Left renal pelvis (tissue), 4 donors: ENCODE results near the gene HOXB9. TPM values are rescaled to one million over a fixed set of nuclear protein-coding genes. Genes with fewer than 3 reads are reported as not detected.

Experiments
- DNase-seq, 4 donors: peaks; one replicate each; pipeline ENCODE4 v3.0.0-alpha.2; 2013; ENCODE audit warnings: low read depth in 4 of 4, low spot score in 3 of 4
- polyA plus RNA-seq, 4 donors: library from polyadenylated mRNA; unstranded; fragments of 120-200 nt; gene quantifications; one replicate each; pipeline ENCODE4 v1.2.1, GENCODE V29; 2013; ENCODE audit not compliant: insufficient read length in 4 of 4

Gene HOXB9
- polyA plus RNA-seq, 4 donors, result 13.0 to 71.8 (median 60.8) TPM

DNA sequence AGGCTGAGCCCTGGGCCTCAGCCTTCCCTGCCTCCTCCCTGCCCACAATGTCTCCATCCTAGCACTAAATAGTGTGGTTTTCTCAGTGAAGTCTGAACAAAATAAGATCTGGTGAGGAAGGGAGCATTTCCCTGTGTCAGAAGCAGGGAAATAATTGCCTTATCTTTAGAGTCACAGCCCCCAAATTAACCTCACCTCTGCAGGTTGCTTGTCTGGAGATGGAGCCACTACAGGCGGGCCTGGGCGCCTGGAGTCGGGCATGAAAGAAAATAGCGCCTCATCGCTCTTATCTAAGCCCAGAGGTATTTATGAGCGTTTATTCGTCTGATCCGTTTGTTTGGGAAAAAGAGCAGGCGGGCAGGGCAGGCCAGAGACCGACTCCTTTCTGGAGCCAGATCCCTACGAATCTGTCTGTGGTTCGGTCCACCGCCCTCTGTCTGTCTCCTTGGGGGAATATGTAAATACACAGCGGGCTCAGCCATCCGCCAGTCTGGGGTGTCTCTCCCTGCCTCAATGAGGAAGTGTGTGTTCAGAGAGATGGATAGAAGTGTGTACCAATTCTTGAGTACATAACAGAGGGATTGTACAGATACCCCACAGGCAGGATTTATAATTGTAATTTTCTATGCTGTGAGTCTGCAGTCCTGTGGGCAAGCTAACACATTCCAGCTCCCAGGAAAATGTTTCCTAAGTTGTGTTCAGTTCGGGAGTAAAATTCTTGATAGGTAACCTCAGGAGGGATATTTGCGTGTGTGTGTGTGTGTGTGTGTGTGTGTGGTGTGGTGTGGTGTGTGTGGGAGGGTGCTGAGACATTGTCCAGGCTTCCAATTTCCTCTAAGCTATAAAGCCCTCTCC, 25.7 kb downstream of the HOXB9 start:
- DNase-seq, result no peak

DNA sequence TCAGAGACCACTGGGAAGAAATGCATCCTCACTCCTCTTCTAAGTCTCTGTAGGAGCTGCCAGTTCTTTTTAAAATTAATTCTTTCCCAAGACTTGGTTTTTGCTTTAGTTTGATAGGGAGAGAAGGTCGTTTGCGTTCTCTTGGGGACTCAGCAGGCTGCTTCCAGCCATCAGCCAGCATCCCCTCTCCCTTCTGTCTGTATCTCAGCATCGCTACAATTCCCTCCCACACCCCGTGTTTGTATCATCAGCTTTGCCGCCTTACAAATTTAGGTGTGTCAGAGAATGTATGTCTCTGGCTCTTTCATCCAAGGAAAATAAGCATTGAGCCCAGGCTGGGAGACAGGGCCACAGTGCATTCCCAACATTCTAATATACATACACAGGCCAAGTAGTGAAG, 26.8 kb downstream of the HOXB9 start:
- no peak for DNase-seq

DNA sequence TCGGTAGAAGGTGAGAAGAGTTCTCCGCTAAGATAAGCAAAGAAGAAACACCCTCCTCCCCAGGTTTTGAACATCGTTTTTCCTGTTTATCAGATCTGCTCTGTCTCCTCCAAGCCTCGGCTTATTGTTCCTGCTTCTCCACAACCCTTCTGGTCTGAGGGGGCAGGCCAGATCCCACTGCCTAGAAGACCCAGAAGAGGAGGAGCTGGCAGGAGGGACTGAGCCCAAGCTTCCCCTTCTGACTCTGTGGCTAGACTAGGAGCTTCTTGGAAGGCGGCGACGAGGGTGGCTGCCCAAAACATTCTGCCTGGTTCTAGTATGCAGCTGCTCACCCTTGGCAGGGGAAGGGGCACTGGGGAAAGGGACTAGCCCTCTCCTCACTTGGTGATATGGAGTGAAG, 27.4 kb downstream of the HOXB9 start:
- no peak for DNase-seq

DNA sequence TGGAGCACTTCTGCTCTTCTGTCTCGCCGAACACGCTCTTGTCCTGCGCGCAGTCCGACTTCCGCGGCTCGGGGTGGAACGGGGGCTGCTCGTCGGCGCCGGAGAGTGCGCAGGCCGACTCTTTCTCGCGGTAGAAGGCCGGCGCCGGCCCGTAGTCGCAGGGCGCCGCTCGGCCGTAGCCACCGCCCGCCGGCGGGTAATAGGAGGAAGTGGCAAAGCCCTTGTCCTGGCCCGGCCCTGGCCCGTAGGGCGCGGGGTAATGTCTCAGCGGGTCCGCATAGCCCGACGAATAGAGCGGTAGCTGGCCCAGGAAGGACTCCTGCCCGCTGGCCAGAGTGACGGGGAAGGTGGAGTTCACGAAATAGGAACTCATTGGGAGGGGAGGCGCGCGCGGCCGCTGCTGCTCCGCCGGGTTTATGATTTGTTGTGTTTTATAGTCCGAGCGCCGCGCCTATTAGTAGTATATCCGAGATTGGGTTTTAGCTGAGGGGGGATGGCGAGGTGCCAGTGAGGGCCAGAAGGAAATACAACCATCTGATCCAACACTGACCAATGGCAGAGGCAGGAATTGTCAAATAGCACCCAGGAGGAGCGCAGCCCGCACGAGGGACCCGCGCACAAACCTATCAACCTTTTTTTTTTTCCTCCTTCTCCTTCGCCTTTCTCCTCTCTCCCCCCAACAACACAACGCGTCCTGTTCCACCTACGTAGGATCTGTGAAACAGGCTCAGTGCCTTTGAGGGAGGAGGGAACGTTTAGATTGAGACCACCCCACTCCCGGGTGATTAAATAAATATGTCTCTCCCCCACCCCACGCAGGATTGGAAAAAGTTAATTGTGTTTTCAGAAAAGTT, 28.2 kb downstream of the HOXB9 start:
- DNase-seq, result no peak

DNA sequence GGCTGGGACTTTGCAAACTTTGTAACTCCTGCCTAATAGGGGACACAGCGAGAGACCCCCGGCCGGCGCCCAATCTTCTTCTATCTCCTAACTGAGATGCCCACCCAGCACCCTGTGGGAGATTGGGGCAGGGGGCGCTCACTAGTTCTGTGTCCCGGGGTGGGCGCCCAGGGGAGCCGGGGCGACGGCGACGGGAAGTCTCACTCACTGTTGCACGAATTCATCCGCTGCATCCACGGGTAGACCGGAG, 28.7 kb downstream of the HOXB9 start:
- DNase-seq, result no peak

DNA sequence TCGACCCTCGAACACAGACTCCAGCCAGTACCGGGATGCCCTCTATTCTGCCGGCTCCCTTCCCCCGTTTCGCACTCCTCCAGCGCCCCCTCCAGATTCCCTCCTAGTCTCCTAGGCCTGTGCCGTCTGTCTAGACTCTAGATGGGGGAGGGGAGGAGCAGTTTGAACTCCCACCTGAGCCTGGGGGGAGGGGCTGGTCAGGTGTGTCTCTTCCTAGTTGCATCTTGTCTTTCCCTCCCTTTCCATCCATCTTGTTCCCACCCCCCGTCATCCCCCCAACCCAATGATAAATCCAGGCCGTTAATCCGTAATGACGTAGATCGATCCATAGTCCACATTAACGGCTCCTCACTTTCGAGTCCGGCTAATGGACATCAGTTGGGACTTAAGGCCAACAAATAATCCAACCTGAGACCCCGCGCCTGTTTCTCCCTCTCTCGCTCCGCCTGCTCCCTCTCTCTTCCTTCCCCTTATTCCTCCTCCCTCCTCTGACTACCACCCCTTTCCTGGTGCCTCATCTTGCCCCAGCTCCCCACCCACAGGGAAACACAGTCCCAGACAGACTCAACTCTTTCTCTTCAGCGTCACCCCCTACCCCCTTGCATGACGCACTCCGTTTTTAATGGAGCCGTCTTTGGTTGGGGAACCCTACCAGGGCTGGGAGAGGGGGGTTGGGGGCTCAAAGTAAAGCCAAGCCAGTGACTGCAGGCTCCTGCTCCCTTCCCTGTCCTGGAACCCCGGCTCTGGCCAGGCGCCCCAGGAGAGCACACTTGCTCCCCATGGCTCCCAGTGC, 29.2 kb downstream of the HOXB9 start:
- DNase-seq, result no peak

DNA sequence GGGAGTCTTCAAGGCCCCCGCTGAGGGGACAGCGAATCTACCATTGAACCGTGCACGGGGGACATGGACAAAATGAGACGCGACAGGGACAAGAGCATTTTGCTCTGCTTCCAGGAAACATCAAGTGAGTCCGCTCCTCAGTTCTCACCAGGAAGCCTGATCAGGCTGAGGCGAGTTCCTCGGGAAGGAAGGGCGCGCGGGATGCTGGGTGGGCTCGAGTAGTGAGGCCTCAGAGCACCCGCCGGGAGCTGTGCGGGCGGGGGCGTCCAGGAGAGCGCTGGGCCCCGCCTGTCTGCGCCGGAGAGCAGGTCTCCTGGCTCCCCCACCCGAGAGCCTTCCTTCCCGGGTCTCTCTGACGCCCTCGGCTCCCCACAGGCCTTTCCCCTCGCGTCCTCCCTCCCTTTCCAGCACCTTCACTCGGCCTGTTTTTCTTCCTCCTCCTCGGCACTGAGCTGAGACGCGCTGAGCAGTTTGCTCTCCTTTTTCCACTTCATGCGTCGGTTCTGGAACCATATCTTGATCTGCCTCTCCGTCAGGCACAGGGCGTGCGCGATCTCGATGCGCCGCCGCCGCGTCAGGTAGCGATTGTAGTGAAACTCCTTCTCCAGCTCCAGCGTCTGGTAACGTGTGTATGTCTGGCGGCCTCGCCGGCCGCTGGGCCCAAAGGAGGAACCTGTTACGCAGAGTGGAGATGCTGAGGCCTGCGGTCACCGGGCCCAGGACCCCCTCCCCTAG, 30.0 kb downstream of the HOXB9 start:
- no peak for DNase-seq

DNA sequence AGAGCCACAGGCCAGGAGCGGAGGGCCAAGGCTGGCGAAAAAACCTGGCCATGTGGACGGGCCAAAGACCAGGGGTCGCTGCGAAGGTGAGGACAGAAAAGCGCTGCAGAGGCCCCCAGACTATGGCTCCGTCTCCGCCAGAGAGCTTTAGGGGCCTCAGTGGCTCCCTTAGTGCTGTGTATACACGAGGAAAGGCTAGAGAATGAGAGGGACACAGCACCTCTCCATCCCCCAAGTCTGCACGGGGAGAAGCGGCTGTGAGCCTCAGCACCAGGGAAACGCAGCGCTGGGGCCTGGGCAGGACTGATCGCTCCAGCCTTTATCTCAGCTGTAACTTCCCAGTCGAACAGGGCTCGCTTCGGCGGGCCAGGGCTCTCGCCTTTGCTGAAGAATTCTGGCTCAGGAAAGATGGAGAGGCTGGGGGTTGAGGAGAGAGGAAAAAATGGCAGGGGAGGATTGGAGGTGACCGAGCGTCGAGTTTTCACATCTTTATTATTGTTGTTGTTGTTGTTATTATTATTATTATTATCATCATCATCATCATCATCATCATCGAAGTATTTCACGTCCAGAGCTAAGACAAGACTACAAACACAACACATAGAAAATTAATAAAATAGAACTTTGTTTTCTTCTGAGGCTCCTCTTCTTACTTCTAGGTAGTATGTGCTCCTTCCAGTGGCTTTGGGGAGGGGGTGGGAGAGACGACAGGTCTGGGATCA, 30.7 kb downstream of the HOXB9 start:
- no peak for DNase-seq

DNA sequence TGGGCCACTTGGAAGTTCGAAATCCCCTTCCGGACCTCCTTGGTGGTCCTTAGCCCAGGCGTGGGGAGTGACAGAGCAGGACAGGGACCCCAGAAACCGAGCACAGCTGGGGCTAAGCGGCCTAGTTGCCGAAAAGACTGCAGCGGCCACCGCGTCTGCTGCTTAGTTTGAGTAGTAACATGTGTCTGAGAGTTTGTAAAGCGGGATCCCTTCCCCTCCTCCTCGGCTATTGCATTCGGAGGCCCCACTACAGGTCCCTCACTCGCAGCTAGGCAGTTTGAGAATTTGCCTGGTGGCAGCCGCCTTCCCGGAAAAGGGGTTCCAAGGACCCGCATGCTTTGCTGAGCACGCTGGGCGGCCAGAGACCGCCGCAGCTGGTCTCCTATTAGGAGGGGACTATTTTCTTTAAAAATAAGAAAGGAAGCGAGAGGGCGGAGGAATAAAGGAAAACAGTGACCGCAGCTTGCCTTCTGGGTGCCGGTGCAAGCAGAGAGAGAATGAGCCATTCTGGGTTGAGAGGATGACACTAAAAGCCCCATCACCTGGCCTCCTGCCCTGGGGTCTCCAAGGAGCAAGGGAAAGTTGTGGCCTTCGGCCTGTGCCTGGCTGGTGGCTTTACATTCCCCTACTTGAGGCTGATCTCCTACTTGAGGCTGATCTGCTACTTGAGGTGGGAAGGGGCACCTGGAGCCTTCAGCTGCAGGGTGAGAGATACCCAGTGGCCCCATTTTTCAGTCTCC, 31.4 kb downstream of the HOXB9 start:
- no peak for DNase-seq

DNA sequence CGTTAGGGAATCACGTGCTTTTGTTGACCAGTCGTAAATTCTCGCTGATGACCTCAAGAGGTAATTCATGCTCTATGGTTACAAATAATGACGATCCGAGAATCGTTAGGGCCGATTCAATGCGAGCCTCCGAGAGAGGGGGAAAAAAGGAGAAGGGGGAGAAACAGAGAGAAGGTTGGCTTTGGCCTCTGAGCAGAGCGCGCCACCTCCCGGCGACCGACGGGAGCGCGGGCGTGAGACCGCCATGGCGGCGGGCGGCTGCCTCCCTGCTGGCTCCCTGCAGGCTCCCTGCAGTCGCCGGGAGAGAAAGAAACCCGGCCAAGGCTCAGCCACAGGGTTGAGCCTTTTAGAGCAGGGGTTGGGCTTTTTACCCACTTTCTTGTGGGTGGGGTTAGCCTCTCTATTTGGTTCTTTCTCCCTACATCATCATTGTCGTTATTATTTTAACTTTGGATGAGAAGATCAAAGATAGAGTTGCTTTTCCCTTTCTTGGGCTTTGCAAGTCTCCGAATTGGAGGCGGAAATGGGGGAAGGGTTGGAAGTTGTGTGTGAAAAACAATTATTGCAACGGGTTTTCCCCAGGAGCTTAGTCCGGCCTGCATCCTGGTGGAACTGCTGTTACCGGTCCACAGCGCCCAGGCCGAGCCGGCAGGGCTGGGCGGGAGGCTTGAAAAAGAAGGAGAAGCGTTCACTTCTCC, 32.2 kb downstream of the HOXB9 start:
- peak; percentile 77 to 90 (median 85) for DNase-seq

DNA sequence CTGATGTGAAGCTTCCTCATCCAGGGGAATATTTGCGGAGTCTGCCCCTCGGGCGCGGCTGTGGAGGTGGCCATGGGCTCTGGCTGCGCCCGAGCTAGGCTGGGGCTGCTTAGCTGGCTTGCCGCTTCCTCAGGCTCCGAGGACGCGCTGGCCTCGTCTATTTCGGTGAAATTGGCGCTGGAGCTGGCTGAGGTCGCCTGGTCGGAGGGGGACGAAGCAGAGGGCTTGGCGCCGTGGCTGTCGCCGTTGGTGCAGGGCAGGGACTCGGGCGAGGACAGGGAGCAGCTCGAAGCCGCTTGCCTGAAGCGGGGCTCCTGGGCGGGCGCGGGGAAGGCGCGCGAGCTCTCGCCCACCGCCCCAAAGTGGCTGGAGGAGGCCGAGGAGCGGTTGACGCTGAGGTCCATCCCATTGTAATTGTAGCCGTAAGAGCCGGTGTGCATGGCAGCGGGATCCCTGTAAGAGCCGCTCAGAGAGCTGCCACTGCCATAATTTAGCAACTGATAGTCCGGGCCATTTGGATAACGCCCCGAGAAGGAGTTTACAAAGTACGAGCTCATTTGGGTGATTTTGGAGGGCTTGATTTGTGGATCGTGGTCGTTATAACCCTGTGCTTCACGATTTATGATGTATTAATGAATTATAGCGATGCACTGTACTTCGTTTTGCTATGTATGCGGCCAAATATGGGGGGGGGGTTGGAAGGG, 32.9 kb downstream of the HOXB9 start, which contains the start of gene HOXB5:
HOXB5 (minus strand) TSS at position 654 of the 704 bp plus-strand sequence; CDS start at position 557, 97 bp downstream.
- DNase-seq, result no peak

DNA sequence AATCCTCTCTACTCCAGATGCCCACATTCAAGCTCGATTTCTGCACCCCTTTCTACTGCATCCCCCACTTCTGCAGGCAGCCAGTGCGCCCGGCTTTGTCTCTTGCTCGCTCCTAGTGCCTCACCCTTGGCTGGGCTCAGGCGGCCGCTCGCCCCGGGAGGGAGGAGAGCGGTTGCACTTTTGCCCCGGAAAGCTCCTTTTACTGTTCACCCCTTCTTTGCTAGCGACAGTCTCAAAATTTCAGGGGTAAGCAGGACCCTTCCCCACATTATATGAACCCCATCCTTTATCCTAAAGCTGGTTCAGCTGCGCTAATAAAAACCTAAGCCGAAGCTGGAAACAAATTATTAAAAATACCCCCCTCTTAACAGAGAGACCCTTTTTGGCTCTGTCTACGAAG, 33.6 kb downstream of the HOXB9 start:
- no peak for DNase-seq

DNA sequence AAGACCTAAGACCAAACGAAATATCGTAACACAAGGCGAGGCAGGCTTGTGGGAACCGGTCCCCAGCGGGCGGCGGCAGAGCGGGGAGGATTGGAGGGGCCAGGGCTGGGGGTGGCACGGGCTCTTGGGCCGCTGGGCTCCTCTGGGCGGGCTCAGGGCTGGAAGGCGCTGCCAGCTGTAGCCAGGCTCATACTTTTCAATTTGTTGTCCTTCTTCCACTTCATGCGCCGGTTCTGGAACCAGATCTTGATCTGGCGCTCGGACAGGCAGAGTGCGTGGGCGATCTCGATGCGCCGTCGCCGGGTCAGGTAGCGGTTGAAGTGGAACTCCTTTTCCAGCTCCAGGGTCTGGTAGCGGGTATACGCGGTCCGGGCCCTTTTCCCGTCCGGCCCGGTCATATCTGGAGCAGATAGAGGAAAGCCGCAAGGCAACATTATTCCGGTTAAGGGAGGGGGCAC, 34.1 kb downstream of the HOXB9 start:
- no peak for DNase-seq

DNA sequence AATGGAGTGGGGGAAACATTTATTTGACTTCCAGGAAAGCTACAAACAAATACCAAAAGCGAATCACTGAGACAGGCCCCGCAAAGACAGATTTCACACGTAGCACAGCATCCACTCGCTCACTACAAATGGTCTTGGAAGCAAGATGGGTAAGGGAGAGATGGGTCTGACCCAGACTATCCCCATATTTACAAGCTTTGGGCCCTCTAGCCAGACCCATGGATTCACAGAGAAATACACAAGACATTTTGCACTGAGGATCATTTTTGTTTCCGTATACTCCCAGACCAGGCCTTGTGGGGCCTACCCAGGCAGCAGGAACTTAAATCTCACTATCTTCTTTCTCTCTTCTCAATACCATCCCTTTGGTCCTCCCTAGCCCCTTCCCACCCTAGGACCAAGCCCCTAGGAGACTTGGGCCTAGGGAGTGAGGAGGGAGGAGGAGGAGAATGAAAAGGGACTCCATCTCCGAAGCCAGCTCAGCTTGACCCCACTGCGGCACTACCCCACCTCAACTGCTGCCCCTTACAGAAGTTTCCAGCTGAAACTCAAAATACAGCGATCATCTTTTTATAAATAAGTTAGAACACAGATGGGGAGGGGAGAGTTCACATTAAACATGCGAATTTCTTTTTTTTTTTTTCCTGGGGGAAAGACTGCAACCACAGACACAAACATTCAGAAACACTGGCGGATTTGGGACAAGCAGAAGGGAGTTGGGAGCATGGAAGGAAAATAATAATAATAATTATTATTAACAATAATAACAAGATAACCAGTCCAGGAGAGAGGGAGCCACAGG, 34.7 kb downstream of the HOXB9 start:
- DNase-seq, result no peak

DNA sequence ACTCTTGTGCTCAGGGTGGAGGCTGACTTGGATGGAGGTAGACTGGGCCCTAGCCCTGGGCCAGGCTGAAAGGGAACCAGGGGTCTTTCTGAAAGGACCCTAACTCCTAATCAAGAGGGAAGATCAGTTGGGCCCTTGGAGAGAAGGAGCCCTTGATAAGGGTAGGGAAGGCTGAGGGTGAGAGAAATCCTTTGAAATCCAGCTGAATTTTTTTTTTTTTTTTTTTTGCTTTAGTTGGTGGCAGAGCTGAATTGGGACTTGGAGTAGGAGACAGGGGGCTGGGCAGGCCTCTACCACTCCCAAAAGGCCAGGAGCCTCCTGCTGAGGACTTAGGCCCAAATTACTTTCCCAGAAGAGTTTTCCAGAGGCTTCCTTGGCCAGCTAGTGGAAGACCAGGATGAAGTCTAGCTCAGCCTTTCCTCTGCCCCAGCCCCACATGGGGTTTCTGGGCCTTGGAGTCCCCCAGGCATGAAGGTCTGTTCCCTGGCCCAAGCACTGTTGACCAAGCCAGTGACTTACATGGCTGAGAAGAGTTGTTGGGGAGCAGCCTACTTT, 35.5 kb downstream of the HOXB9 start:
- DNase-seq, result no peak

DNA sequence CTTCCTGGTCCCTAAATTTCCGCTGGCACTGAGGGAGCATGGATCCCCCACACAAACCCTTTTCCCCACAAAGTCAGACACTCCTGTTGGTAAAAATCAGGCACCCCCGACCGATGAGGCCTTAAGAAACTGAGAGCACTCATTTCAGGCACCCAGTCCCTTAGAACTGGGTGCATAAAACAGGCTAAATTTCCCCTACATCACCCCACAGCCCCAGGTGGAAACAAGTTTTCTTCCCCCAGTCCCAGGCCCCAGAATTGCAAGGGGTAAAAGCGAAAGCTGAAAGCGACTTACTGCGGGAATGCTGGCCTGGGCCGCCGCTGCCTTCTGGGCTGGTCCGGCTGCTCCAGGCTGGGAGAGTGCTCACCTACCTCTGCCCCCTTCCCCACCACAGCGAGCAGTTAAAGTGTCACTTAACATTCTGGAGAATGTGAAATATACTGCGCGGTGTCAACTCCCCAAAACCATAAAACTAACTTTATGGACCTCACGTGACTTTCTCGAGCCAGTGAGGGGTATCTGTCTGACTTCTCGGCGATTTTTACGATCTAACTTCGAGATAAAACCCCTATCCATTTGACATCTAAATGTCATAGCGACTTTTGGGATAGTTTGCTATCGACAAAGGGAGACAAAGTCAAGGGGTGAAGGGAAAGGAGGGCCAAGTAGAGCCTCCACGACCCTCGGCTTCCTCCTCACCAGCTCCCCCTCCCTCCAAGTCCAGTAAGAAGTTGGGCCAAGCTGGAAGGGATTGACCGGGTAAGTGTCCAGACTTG, 36.1 kb downstream of the HOXB9 start, which contains the start of gene HOXB3:
HOXB3 (minus strand) TSS at position 411 of the 776 bp plus-strand sequence. CDS start 37,767 bp downstream, outside the sequence.
- peak in 3 of 4 donors; percentile 85 to 92 (median 86) for DNase-seq
